ENCODE results near the gene EVC.

EVC gene

DNA sequence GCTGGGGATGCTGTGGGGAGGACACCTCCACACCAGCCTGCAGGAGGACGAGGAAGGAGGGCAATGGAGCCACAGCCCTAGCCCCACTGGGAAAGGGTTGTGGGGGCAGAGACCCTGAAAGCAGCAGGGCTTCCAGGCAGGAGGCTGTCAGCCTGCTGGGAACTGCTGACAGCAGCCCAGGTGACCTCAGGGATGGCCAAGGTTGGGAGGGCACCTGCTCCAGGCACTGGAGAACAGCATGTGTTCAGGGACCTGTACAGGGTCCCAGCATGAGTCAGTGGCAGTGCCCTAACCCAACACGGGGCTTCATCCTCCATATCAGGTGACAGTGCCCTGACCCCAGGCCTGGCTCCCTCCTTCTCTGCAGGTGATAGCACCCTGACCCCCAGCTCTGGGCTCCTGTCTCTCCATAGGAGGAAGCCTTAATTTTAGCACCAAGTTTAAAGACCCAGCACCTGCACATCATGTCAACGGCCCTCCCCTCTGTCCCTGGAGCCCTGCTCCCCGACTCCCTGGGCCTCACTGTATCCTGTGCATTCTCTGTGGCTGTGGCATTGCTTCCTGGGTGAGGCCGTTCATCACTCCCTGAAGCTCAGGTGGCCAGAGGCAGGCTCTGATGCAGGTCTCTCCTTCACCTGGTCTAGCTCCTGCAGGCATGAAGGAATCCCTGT lies 115.6 kb downstream of the EVC start:
- Histone ChIP-seq H3K4me1 (ENCODE audit: insufficient read depth, low read length) (no peaks in the 10 kb centered on the region), H3K27me3 (ENCODE audit: insufficient read depth, low read length, poor library complexity) (no peaks in the 10 kb centered on the region), H3K9me3 (ENCODE audit: insufficient read depth, low read length, severe bottlenecking) (no peaks in the 10 kb centered on the region), H3K9ac (ENCODE audit: low read depth, low read length) (no peak overlapping the region), H3K4me3 (ENCODE audit: low read depth in 1 of 2, low read length in 2 of 2) (no peak overlapping the region), H3K36me3 (ENCODE audit: insufficient read depth, low read length) (no peaks in the 10 kb centered on the region), H2AFZ (ENCODE audit: low read depth, low read length) (no peak overlapping the region), H3K27ac (ENCODE audit: low read length) (no peak overlapping the region), H3K4me2 (ENCODE audit: insufficient read depth, low read length) (no peak overlapping the region), H3K79me2 (ENCODE audit: insufficient read depth, low read length) (no peaks in the 10 kb centered on the region), H4K20me1 (ENCODE audit: insufficient read depth, low read length) (no peaks in the 10 kb centered on the region)
- DNase-seq (no peak), ATAC-seq (ENCODE audit: insufficient read depth, low read depth) (no peak)
- no peak for TF ChIP-seq EZH2 (IDR thresholded peaks at IDR 0.05; ENCODE audit: borderline replicate concordance, low read depth, low read length, severe bottlenecking)
- TF ChIP-seq, protein P1, sequence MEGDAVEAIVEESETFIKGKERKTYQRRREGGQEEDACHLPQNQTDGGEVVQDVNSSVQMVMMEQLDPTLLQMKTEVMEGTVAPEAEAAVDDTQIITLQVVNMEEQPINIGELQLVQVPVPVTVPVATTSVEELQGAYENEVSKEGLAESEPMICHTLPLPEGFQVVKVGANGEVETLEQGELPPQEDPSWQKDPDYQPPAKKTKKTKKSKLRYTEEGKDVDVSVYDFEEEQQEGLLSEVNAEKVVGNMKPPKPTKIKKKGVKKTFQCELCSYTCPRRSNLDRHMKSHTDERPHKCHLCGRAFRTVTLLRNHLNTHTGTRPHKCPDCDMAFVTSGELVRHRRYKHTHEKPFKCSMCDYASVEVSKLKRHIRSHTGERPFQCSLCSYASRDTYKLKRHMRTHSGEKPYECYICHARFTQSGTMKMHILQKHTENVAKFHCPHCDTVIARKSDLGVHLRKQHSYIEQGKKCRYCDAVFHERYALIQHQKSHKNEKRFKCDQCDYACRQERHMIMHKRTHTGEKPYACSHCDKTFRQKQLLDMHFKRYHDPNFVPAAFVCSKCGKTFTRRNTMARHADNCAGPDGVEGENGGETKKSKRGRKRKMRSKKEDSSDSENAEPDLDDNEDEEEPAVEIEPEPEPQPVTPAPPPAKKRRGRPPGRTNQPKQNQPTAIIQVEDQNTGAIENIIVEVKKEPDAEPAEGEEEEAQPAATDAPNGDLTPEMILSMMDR (IDR thresholded peaks at IDR 0.05; ENCODE audit: borderline replicate concordance, extremely low read depth, low read length, poor library complexity, severe bottlenecking): no peak

DNA sequence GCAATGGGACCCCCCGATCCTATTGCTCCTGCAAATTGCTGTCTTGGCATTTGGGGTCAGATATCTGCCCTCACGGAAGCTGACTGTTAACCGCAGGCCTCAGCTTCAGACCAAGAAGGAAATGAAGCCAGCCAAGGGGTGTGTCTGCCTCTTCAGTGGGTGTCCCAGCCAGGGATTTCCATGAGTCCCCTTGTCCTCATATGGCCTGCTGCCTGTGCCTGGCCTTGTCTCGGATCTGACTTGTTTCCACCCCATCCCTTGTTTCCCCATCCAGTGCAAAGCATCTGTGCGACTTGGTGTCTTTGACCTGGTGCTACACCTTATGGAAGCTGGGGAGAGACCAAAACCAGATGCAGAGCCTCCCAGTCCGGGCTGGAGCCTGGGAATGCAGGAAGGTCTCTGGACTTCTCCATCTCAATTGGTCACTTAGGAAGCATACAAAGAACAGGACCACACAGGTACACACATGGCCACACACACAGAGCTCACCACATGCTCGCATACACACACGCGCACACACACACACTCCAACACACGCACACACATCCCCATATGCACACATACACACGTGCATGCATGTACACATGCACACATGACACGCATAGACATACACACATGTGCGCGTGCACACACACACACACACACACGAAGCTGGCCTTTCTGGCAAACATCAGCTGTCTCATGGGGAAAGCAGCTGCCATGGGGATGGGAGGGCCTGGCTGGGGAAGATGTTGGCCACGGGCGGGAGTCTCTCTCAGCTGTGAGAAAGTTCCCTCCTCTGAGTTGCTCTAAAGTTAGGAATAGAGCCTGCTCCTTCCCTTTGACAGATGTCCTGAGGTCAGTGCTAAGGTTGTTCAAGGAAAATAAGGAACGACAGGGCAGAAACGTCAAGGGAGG lies 116.4 kb downstream of the EVC start:
- no peaks in the 10 kb centered on the region for H3K79me2 ChIP-seq (ENCODE audit: insufficient read depth, low read length)
- no peak overlapping the region for H3K27ac ChIP-seq (ENCODE audit: low read length)
- H3K27me3 ChIP-seq (ENCODE audit: insufficient read depth, low read length, poor library complexity): no peaks in the 10 kb centered on the region
- no peaks in the 10 kb centered on the region for H4K20me1 ChIP-seq (ENCODE audit: insufficient read depth, low read length)
- H3K9ac ChIP-seq (ENCODE audit: low read depth, low read length): no peak overlapping the region
- DNase-seq (no peak), ATAC-seq (ENCODE audit: insufficient read depth, low read depth) (no peak)
- H3K36me3 ChIP-seq (ENCODE audit: insufficient read depth, low read length): no peaks in the 10 kb centered on the region
- H3K4me1 ChIP-seq (ENCODE audit: insufficient read depth, low read length): no peaks in the 10 kb centered on the region
- no peak overlapping the region for H2AFZ ChIP-seq (ENCODE audit: low read depth, low read length)
- no peak for TF ChIP-seq EZH2 (IDR thresholded peaks at IDR 0.05; ENCODE audit: borderline replicate concordance, low read depth, low read length, severe bottlenecking)
- TF ChIP-seq, protein P1 (IDR thresholded peaks at IDR 0.05; ENCODE audit: borderline replicate concordance, extremely low read depth, low read length, poor library complexity, severe bottlenecking): no peak
- H3K4me2 ChIP-seq (ENCODE audit: insufficient read depth, low read length): no peak overlapping the region
- H3K4me3 ChIP-seq (ENCODE audit: low read depth in 1 of 2, low read length in 2 of 2): no peak overlapping the region
- no peaks in the 10 kb centered on the region for H3K9me3 ChIP-seq (ENCODE audit: insufficient read depth, low read length, severe bottlenecking)

DNA sequence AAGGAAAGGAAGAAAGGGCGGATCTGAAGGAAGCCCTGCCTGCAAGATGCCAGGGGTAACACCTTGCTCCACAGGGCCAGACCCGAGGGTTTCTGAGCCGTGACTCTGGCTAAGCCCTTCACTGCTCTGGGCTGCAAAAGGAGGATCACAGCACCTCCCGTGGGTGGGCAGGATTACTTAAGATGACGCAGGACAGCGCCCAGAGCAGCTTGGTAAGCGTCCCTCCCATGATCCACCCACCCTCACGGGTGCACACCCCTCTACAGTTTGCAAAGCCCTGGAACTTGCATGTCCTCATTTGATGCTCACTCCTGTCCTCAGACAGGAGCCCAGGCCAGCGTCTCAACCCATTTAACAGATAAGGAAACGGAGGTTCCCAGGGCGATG lies 117.0 kb downstream of the EVC start:
- Histone ChIP-seq H3K9me3 (ENCODE audit: insufficient read depth, low read length, severe bottlenecking) (no peaks in the 10 kb centered on the region), H3K27me3 (ENCODE audit: insufficient read depth, low read length, poor library complexity) (no peaks in the 10 kb centered on the region), H3K4me1 (ENCODE audit: insufficient read depth, low read length) (no peaks in the 10 kb centered on the region), H2AFZ (ENCODE audit: low read depth, low read length) (no peak overlapping the region), H3K4me2 (ENCODE audit: insufficient read depth, low read length) (no peak overlapping the region), H3K36me3 (ENCODE audit: insufficient read depth, low read length) (no peaks in the 10 kb centered on the region), H3K79me2 (ENCODE audit: insufficient read depth, low read length) (no peaks in the 10 kb centered on the region), H3K4me3 (ENCODE audit: low read depth in 1 of 2, low read length in 2 of 2) (no peak overlapping the region), H4K20me1 (ENCODE audit: insufficient read depth, low read length) (no peaks in the 10 kb centered on the region), H3K27ac (ENCODE audit: low read length) (no peak overlapping the region), H3K9ac (ENCODE audit: low read depth, low read length) (no peak overlapping the region)
- TF ChIP-seq, protein P1 (IDR thresholded peaks at IDR 0.05; ENCODE audit: borderline replicate concordance, extremely low read depth, low read length, poor library complexity, severe bottlenecking): no peak
- TF ChIP-seq EZH2 (IDR thresholded peaks at IDR 0.05; ENCODE audit: borderline replicate concordance, low read depth, low read length, severe bottlenecking): no peak
- ATAC-seq (ENCODE audit: insufficient read depth, low read depth) (no peak), DNase-seq (no peak)
